Measurements from ENCODE around the gene RPS5. TPM values are rescaled to one million over a fixed set of nuclear protein-coding genes. Genes with fewer than 3 reads are reported as not detected.

The RPS5 gene
- total and polyA plus RNA-seq, 9 of the 15 experiments (the other 6 are each of a cell fraction or from before 2014, with no cell fraction given): 1,228 to 3,570 (median 2,484) TPM

DNA sequence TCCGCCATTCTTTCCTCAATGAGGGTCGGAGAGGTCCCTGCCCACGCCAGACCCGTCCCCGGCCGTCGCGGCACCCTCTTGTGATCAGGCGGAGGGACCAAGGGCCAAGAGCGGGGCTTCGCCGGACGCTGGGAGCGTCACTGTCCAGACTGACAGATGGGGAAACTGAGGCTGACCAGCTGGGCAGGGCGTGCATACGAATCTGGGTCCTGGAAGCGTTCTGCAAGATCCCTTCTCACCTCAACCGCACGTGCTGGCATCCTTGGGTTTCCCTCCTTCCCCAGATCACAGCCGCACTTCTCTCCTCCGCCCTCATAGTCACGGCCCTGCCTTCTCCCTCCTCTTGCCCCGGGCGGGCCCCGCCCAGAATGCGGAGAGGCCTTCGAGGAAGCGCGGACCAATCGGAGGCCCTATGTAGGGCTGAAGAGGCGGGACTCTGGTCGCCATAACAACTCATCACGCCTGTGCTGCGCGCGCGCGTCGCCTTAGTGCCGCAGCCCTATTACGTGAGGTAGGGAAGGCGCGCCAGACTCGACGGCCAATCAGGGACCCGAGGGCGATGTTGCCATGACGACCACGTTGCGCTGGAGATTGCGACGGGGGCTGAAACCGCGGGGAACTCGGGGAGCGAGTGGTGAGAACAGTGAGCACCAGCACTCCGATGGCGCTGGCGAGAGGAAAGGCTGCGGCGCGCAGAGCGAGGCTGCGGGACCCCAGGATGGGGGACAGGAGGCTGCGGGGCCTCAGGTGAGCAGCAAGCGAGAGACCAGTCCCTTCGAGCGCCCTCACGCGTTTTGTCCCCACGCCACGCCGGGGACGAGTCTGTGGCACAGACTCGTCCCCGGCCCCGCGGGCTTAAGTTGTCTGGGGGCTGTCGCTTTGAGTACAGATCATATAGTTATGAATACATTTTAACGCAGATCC is 14.1 kb downstream of the RPS5 start (continued):
- TF ChIP-seq, protein P1, sequence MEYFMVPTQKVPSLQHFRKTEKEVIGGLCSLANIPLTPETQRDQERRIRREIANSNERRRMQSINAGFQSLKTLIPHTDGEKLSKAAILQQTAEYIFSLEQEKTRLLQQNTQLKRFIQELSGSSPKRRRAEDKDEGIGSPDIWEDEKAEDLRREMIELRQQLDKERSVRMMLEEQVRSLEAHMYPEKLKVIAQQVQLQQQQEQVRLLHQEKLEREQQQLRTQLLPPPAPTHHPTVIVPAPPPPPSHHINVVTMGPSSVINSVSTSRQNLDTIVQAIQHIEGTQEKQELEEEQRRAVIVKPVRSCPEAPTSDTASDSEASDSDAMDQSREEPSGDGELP (CRISPR knock-in tag; IDR thresholded peaks at IDR 0.05; ENCODE audit: borderline replicate concordance): peak; percentile 85; the same call in 1 of the 2 replicates
- TF ChIP-seq, protein P2, sequence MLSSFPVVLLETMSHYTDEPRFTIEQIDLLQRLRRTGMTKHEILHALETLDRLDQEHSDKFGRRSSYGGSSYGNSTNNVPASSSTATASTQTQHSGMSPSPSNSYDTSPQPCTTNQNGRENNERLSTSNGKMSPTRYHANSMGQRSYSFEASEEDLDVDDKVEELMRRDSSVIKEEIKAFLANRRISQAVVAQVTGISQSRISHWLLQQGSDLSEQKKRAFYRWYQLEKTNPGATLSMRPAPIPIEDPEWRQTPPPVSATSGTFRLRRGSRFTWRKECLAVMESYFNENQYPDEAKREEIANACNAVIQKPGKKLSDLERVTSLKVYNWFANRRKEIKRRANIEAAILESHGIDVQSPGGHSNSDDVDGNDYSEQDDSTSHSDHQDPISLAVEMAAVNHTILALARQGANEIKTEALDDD (IDR thresholded peaks at IDR 0.05): no peak
- TF ChIP-seq STAT5B (CRISPR knock-in tag; IDR thresholded peaks at IDR 0.05): no peak
- TF ChIP-seq ZNF589 (CRISPR knock-in tag; IDR thresholded peaks at IDR 0.05; ENCODE audit: low read depth): no peak; the same call in 1 of the 2 replicates
- TF ChIP-seq ZNF695 (CRISPR knock-in tag; IDR thresholded peaks at IDR 0.05): no peak
- peak; percentile 99 for TF ChIP-seq BMI1 (IDR thresholded peaks at IDR 0.05; ENCODE audit: low read length)
- TF ChIP-seq, protein P3, sequence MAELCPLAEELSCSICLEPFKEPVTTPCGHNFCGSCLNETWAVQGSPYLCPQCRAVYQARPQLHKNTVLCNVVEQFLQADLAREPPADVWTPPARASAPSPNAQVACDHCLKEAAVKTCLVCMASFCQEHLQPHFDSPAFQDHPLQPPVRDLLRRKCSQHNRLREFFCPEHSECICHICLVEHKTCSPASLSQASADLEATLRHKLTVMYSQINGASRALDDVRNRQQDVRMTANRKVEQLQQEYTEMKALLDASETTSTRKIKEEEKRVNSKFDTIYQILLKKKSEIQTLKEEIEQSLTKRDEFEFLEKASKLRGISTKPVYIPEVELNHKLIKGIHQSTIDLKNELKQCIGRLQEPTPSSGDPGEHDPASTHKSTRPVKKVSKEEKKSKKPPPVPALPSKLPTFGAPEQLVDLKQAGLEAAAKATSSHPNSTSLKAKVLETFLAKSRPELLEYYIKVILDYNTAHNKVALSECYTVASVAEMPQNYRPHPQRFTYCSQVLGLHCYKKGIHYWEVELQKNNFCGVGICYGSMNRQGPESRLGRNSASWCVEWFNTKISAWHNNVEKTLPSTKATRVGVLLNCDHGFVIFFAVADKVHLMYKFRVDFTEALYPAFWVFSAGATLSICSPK (IDR thresholded peaks at IDR 0.05; ENCODE audit: borderline replicate concordance): no peak
- TF ChIP-seq ZNF133 (CRISPR knock-in tag; IDR thresholded peaks at IDR 0.05): no peak
- TF ChIP-seq ZNF586 (CRISPR knock-in tag; conservative IDR thresholded peaks at IDR 0.05): no peak
- TF ChIP-seq SMC3 (conservative IDR thresholded peaks at IDR 0.05; ENCODE audit: insufficient read depth, low read depth, low read length): no peak
- TF ChIP-seq, protein P4, sequence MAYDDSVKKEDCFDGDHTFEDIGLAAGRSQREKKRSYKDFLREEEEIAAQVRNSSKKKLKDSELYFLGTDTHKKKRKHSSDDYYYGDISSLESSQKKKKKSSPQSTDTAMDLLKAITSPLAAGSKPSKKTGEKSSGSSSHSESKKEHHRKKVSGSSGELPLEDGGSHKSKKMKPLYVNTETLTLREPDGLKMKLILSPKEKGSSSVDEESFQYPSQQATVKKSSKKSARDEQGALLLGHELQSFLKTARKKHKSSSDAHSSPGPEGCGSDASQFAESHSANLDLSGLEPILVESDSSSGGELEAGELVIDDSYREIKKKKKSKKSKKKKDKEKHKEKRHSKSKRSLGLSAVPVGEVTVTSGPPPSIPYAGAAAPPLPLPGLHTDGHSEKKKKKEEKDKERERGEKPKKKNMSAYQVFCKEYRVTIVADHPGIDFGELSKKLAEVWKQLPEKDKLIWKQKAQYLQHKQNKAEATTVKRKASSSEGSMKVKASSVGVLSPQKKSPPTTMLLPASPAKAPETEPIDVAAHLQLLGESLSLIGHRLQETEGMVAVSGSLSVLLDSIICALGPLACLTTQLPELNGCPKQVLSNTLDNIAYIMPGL (CRISPR knock-in tag; IDR thresholded peaks at IDR 0.05): no peak
- peak; percentile 97 for TF ChIP-seq NEUROD1 (IDR thresholded peaks at IDR 0.05; ENCODE audit: borderline replicate concordance, low read depth, low read length, partially characterized antibody)
- no peak for TF ChIP-seq ZNF551 (CRISPR knock-in tag; IDR thresholded peaks at IDR 0.05)
- no peak for TF ChIP-seq ZBTB7A (IDR thresholded peaks at IDR 0.05; ENCODE audit: borderline replicate concordance, control insufficient read depth, low read depth, low read length)
- TF ChIP-seq, protein P5, sequence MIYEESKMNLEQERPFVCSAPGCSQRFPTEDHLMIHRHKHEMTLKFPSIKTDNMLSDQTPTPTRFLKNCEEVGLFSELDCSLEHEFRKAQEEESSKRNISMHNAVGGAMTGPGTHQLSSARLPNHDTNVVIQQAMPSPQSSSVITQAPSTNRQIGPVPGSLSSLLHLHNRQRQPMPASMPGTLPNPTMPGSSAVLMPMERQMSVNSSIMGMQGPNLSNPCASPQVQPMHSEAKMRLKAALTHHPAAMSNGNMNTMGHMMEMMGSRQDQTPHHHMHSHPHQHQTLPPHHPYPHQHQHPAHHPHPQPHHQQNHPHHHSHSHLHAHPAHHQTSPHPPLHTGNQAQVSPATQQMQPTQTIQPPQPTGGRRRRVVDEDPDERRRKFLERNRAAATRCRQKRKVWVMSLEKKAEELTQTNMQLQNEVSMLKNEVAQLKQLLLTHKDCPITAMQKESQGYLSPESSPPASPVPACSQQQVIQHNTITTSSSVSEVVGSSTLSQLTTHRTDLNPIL (CRISPR knock-in tag; IDR thresholded peaks at IDR 0.05): no peak
- TF ChIP-seq, protein P6, sequence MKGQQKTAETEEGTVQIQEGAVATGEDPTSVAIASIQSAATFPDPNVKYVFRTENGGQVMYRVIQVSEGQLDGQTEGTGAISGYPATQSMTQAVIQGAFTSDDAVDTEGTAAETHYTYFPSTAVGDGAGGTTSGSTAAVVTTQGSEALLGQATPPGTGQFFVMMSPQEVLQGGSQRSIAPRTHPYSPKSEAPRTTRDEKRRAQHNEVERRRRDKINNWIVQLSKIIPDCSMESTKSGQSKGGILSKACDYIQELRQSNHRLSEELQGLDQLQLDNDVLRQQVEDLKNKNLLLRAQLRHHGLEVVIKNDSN (CRISPR knock-in tag; IDR thresholded peaks at IDR 0.05): 0 out of 2 replicates have a peak, but pooled peaks have one; percentile 32
- TF ChIP-seq DDX20 (tag; IDR thresholded peaks at IDR 0.05; ENCODE audit: low read depth): no peak
